CD4-positive, alpha-beta T cell treated with Interleukin-17A for 1 hour (primary cell): ENCODE results near the gene USP47.
A peak's percentile ranks its signal among the peaks of the same experiment; 100 is the strongest.

Experiments
- DNase-seq: peaks from one replicate; pipeline ENCODE4 v3.0.0-alpha.2; 2020

Gene USP47

GRCh38 chr11:11982461-11982860, 140.7 kb downstream of the USP47 start:
- no peak for DNase-seq

GRCh38 chr11:11982975-11983374, 141.2 kb downstream of the USP47 start:
- no peak for DNase-seq

- DNase-seq = no peak
Observed at GRCh38 chr11:11983427-11983826, 141.7 kb downstream of the USP47 start.

GRCh38 chr11:11984563-11984962, 142.8 kb downstream of the USP47 start:
- DNase-seq = no peak

- no peak for DNase-seq
Observed at GRCh38 chr11:11985016-11985715, 143.4 kb downstream of the USP47 start.

- DNase-seq = no peak
Observed at GRCh38 chr11:11985954-11986949, 144.5 kb downstream of the USP47 start.

- peak; percentile 21 for DNase-seq
Observed at GRCh38 chr11:11987503-11988022, 145.8 kb downstream of the USP47 start.

- DNase-seq = no peak
Observed at GRCh38 chr11:11988099-11988651, 146.4 kb downstream of the USP47 start.

- no peak for DNase-seq
Observed at GRCh38 chr11:11988681-11989261, 147.0 kb downstream of the USP47 start.

GRCh38 chr11:11989774-11990744, 148.3 kb downstream of the USP47 start:
- DNase-seq = no peak

- DNase-seq = no peak
Observed at GRCh38 chr11:11992257-11993212, 150.8 kb downstream of the USP47 start.

GRCh38 chr11:11993839-11994238, 152.1 kb downstream of the USP47 start:
- no peak for DNase-seq

GRCh38 chr11:11995601-11996000, 153.8 kb downstream of the USP47 start:
- DNase-seq = peak; percentile 41

- no peak for DNase-seq
Observed at GRCh38 chr11:11996321-11997048, 154.7 kb downstream of the USP47 start.

GRCh38 chr11:11997049-11997322, 155.2 kb downstream of the USP47 start:
- DNase-seq = no peak

- DNase-seq = peak; percentile 18
Observed at GRCh38 chr11:11998091-11998781, 156.5 kb downstream of the USP47 start.

GRCh38 chr11:12001186-12001585, 159.4 kb downstream of the USP47 start:
- DNase-seq = no peak

GRCh38 chr11:12003336-12003735, 161.6 kb downstream of the USP47 start:
- no peak for DNase-seq

GRCh38 chr11:12003815-12004214, 162.0 kb downstream of the USP47 start:
- DNase-seq = no peak
